Mesenchymal stem cell (in vitro differentiated cells and primary cell): ENCODE measurements around the gene KNSTRN.
A peak's percentile ranks its signal among the peaks of the same experiment; 100 is the strongest.

Source experiments
- DNase-seq: peaks from one replicate; pipeline ENCODE4 v3.0.0-alpha.2; 2013
- H2AFZ ChIP-seq: one replicate; pipeline ENCODE4 v1.6.1; 2013; ENCODE audit warnings: low read depth, mild to moderate bottlenecking, control low read depth, inconsistent platforms, low read length, moderate library complexity
- H2AK5ac ChIP-seq: 2 replicates; pipeline ENCODE4 v1.6.1; 2013; ENCODE audit warnings: low read length, moderate library complexity, mild to moderate bottlenecking, inconsistent platforms; ENCODE audit not compliant: severe bottlenecking
- H2BK120ac ChIP-seq: one replicate; pipeline ENCODE4 v1.6.1; 2013; ENCODE audit warnings: low read depth, mild to moderate bottlenecking, inconsistent platforms, low read length, moderate library complexity
- H2BK12ac ChIP-seq, 2 experiments: one replicate each; pipeline ENCODE4 v1.6.1; 2013; ENCODE audit warnings: inconsistent platforms in 2 of 2, low read length in 2 of 2, mild to moderate bottlenecking in 2 of 2, moderate library complexity in 2 of 2, control low read depth in 1 of 2
- H2BK15ac ChIP-seq: one replicate; pipeline ENCODE4 v1.6.1; 2013; ENCODE audit warnings: mild to moderate bottlenecking, low read depth, inconsistent platforms; ENCODE audit not compliant: poor library complexity, severe bottlenecking
- H2BK5ac ChIP-seq: 2 replicates; pipeline ENCODE4 v1.6.1; 2013; ENCODE audit warnings: low read depth, mild to moderate bottlenecking, low read length, control low read depth, inconsistent platforms; ENCODE audit not compliant: poor library complexity, severe bottlenecking
- H3K14ac ChIP-seq, 2 experiments: one replicate each; pipeline ENCODE4 v1.6.1; 2013; ENCODE audit warnings: inconsistent platforms in 2 of 2, low read length in 2 of 2, control low read depth in 1 of 2, mild to moderate bottlenecking in 1 of 2, moderate library complexity in 1 of 2
- H3K18ac ChIP-seq, 2 experiments: one replicate each; pipeline ENCODE4 v1.6.1; 2013; ENCODE audit warnings: inconsistent platforms in 2 of 2, low read length in 2 of 2, control low read depth in 1 of 2, low read depth in 1 of 2, mild to moderate bottlenecking in 1 of 2
- H3K23ac ChIP-seq, 2 experiments: one replicate each; pipeline ENCODE4 v1.6.1; 2013; ENCODE audit warnings: inconsistent platforms in 2 of 2, low read length in 2 of 2, mild to moderate bottlenecking in 2 of 2, moderate library complexity in 2 of 2, control low read depth in 1 of 2
- H3K27ac ChIP-seq: 2 replicates; pipeline ENCODE4 v1.5.1; 2013; ENCODE audit warnings: mild to moderate bottlenecking, moderate library complexity, low read length, control low read depth, inconsistent platforms; ENCODE audit not compliant: poor library complexity, severe bottlenecking
- H3K27me3 ChIP-seq, 2 experiments: 2 replicates each; pipeline versions ENCODE4 v1.6.1 to v1.7.0; 2013; ENCODE audit warnings: low read length in 2 of 2, mild to moderate bottlenecking in 2 of 2, moderate library complexity in 2 of 2, control low read depth in 1 of 2, inconsistent platforms in 1 of 2; ENCODE audit not compliant: control insufficient read depth in 1 of 2, insufficient read depth in 1 of 2
- H3K36me3 ChIP-seq, 2 experiments: 2 replicates each; pipeline versions ENCODE4 v1.6.1 to v1.7.0; 2013; ENCODE audit warnings: low read length in 2 of 2, control low read depth in 1 of 2, inconsistent platforms in 1 of 2, low read depth in 1 of 2, mild to moderate bottlenecking in 1 of 2; ENCODE audit not compliant: insufficient read depth in 2 of 2, control insufficient read depth in 1 of 2
- H3K4ac ChIP-seq, 2 experiments: one replicate each; pipeline ENCODE4 v1.6.1; 2013; ENCODE audit warnings: inconsistent platforms in 2 of 2, low read length in 2 of 2, mild to moderate bottlenecking in 2 of 2, moderate library complexity in 2 of 2, control low read depth in 1 of 2, low read depth in 1 of 2
- H3K4me1 ChIP-seq: 2 replicates; pipeline ENCODE4 v1.6.1; 2013; ENCODE audit warnings: low read depth, low read length, control low read depth; ENCODE audit not compliant: control insufficient read depth, insufficient read depth
- H3K4me2 ChIP-seq: 2 replicates; pipeline ENCODE4 v1.6.1; 2013; ENCODE audit warnings: low read length, mild to moderate bottlenecking, inconsistent platforms; ENCODE audit not compliant: poor library complexity, severe bottlenecking
- H3K4me3 ChIP-seq, 2 experiments: 2 replicates each; pipeline versions ENCODE4 v1.5.1 to v1.7.0; 2013; ENCODE audit warnings: low read length in 2 of 2, mild to moderate bottlenecking in 2 of 2, control low read depth in 1 of 2, low read depth in 1 of 2; ENCODE audit not compliant: insufficient read depth in 1 of 2
- H3K79me1 ChIP-seq: replicated peaks from 2 replicates; pipeline ENCODE4 v1.6.1; 2013; ENCODE audit warnings: mild to moderate bottlenecking, control low read depth, low read length, inconsistent platforms; ENCODE audit not compliant: poor library complexity, severe bottlenecking
- H3K9ac ChIP-seq: 2 replicates; pipeline ENCODE4 v1.7.0; 2013; ENCODE audit warnings: mild to moderate bottlenecking, low read length, moderate library complexity
- H3K9me3 ChIP-seq: 2 replicates; pipeline ENCODE4 v1.7.0; 2013; ENCODE audit warnings: mild to moderate bottlenecking, low read length; ENCODE audit not compliant: control insufficient read depth
- H4K8ac ChIP-seq: one replicate; pipeline ENCODE4 v1.6.1; 2013; ENCODE audit warnings: inconsistent platforms, mild to moderate bottlenecking, low read length, moderate library complexity
- H4K91ac ChIP-seq: one replicate; pipeline ENCODE4 v1.6.1; 2013; ENCODE audit warnings: mild to moderate bottlenecking, low read length, inconsistent platforms
- WGBS: methylation state at CpG from one replicate; pipeline ENCODE4 v1.1.7; 2013; ENCODE audit warnings: mixed read lengths; 5-methylcytosine and 5-hydroxymethylcytosine counted together

Gene KNSTRN

DNA sequence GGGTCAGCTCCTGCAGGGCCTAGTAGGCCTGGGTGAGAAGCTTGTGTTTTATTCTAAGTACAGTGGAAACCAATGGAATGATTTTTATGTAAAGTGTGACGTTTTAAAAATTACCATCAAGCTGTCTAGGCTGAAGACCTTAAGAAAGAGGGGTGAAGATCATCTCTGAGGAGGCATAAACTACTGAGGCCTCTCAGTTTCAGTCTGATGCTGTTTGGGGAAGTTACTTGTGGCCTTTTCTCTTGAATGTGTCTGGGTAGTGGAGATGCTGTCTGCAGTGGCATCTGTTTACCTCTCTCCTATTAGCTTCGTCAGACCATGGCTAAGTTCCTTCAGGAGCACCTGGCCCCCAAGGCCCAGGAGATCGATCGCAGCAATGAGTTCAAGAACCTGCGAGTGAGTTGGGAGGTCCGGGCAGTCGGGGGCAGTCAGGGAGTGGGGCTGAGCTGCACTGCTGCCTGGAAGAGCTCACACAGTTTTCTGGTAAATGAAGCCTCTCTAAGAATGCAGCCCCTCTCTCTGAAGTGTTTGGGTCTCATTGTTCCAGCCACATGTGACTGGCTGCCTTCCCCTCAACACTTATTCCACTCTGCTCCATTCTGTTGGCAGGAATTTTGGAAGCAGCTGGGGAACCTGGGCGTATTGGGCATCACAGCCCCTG is 24.9 kb downstream of the KNSTRN start:
- Histone ChIP-seq H3K4me1 (peaks cover 7% of the 10 kb centered on the region), H3K4ac (no peak overlapping the region), H2AFZ (no peak overlapping the region), H4K91ac (no peak overlapping the region), H3K9ac (peak overlapping the region; percentile 54), H3K4me3 (no peak overlapping the region), H3K4me2 (no peak overlapping the region), H3K9me3 (no peaks in the 10 kb centered on the region), H3K14ac (no peak overlapping the region), H4K8ac (no peak overlapping the region), H3K23ac (no peak overlapping the region), H3K36me3 (peaks cover 43 to 49% of the 10 kb centered on the region in 2 experiments), H2BK120ac (no peak overlapping the region), H2AK5ac (no peak overlapping the region), H3K27ac (no peak overlapping the region), H3K27me3 (no peaks in the 10 kb centered on the region), H2BK5ac (no peak overlapping the region), H2BK15ac (no peak overlapping the region), H2BK12ac (no peak overlapping the region), H3K18ac (no peak overlapping the region), H3K79me1 (peaks cover 39% of the 10 kb centered on the region)
- no peak for DNase-seq
- WGBS: 93% methylated on average over 7 of the region's 8 CpGs

DNA sequence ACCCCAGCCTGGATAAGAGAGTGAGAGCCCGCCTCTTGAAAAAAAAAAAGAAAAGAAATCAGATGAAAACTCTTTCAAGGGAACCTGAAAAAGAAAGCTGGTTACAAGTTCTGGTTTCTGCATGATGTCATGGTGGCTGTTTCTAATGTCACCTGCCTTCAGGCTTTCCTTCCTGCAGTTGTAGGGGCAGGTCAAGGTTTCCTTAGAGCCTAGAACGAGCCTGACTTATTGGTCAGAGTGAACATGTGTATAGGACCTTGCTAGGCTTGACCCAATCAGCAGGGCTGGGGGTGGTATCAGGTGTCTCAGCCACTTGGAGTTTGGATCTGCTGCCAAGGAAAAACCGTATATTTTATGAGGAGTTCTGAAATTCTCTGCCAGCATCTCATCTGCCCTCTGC is 26.8 kb downstream of the KNSTRN start:
- peaks cover 44% of the 10 kb centered on the region for H3K79me1 ChIP-seq
- peaks cover 8% of the 10 kb centered on the region for H3K4me1 ChIP-seq
- H2BK12ac ChIP-seq: no peak overlapping the region
- no peak overlapping the region for H4K8ac ChIP-seq
- no peak overlapping the region for H3K27ac ChIP-seq
- no peak overlapping the region for H3K14ac ChIP-seq
- H3K4me2 ChIP-seq: no peak overlapping the region
- DNase-seq: no peak
- no peak overlapping the region for H2BK120ac ChIP-seq
- H2AFZ ChIP-seq: no peak overlapping the region
- WGBS: 94% methylated on average over 3 of the region's 3 CpGs
- H2BK15ac ChIP-seq: no peak overlapping the region
- H3K27me3 ChIP-seq: no peaks in the 10 kb centered on the region
- H2AK5ac ChIP-seq: no peak overlapping the region
- no peak overlapping the region for H3K4ac ChIP-seq
- no peak overlapping the region for H3K9ac ChIP-seq
- H3K18ac ChIP-seq: no peak overlapping the region
- no peaks in the 10 kb centered on the region for H3K9me3 ChIP-seq
- H3K4me3 ChIP-seq: no peak overlapping the region
- peaks cover 59 to 68% of the 10 kb centered on the region in 2 experiments for H3K36me3 ChIP-seq
- no peak overlapping the region for H2BK5ac ChIP-seq
- no peak overlapping the region for H4K91ac ChIP-seq
- no peak overlapping the region for H3K23ac ChIP-seq

DNA sequence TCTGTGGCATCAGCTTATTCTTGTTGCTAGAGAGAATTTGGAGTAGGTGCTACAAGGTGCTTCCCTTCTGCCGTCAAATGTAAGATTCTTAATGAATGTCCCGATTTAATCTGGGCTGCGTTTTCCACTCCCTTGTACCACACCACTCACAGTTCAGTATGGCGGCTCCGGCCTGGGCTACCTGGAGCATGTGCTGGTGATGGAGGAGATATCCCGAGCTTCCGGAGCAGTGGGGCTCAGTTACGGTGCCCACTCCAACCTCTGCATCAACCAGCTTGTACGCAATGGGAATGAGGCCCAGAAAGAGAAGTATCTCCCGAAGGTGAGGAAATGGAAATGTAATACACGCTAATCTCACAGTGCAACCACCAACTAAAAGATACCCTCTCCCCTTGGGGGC is 28.0 kb downstream of the KNSTRN start:
- no peak overlapping the region for H3K23ac ChIP-seq
- no peak overlapping the region for H2BK12ac ChIP-seq
- no peaks in the 10 kb centered on the region for H3K9me3 ChIP-seq
- H2AK5ac ChIP-seq: no peak overlapping the region
- H3K36me3 ChIP-seq: peaks cover 70 to 79% of the 10 kb centered on the region in 2 experiments
- WGBS: 96% methylated on average over 8 of the region's 11 CpGs
- H2BK5ac ChIP-seq: no peak overlapping the region
- H3K4me3 ChIP-seq: no peak overlapping the region
- no peak overlapping the region for H3K4me2 ChIP-seq
- H4K8ac ChIP-seq: no peak overlapping the region
- no peak for DNase-seq
- H3K18ac ChIP-seq: no peak overlapping the region
- no peak overlapping the region for H2AFZ ChIP-seq
- H3K14ac ChIP-seq: no peak overlapping the region
- H3K79me1 ChIP-seq: peaks cover 44% of the 10 kb centered on the region
- no peak overlapping the region for H2BK120ac ChIP-seq
- H3K4ac ChIP-seq: no peak overlapping the region
- no peak overlapping the region for H4K91ac ChIP-seq
- H3K9ac ChIP-seq: no peak overlapping the region
- H3K27ac ChIP-seq: no peak overlapping the region
- H2BK15ac ChIP-seq: no peak overlapping the region
- H3K4me1 ChIP-seq: peaks cover 7% of the 10 kb centered on the region
- no peaks in the 10 kb centered on the region for H3K27me3 ChIP-seq

DNA sequence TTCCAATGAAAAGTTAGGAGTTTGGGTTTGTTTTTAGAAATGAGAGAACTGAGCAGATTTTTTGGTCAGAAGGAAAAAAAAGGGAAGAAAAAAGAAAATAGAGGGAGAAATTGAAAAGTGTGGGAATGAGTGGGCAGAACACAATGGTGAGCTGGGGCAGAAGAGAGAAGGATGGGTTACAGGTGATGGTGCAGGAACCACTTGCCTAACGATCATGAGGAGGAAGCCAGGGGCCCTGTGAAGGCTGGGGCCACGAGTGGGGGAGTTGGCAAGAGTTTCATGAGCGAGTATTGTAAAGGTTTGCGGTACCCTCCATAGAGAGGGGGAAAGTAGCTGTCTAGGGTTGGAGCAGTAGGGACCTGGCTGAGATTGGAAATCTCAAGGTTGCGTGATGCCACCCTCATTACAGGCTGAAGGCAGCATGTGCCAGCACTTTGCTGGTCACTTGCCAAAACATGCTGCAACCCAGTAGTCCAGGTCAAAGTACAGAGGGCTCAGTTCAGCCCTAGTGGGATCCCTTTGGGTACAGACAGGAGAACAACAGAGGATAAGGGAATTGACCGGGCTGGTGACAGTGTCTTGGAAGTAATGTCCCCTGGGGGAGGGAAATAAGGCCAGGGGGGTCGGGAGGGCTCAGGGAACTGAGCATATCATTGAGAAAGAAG is 29.7 kb downstream of the KNSTRN start:
- no peak overlapping the region for H3K4ac ChIP-seq
- H2BK5ac ChIP-seq: no peak overlapping the region
- peaks cover 39% of the 10 kb centered on the region for H3K79me1 ChIP-seq
- no peak overlapping the region for H3K4me2 ChIP-seq
- H3K27ac ChIP-seq: no peak overlapping the region
- H3K36me3 ChIP-seq: peaks cover 84 to 93% of the 10 kb centered on the region in 2 experiments
- H3K4me3 ChIP-seq: no peak overlapping the region
- H2AK5ac ChIP-seq: no peak overlapping the region
- H4K8ac ChIP-seq: no peak overlapping the region
- no peak overlapping the region for H3K23ac ChIP-seq
- no peak overlapping the region for H3K14ac ChIP-seq
- H2BK12ac ChIP-seq: no peak overlapping the region
- no peaks in the 10 kb centered on the region for H3K27me3 ChIP-seq
- H3K9ac ChIP-seq: no peak overlapping the region
- H2AFZ ChIP-seq: no peak overlapping the region
- 96% methylated on average over 7 of the region's 7 CpGs for WGBS
- DNase-seq: no peak
- no peaks in the 10 kb centered on the region for H3K9me3 ChIP-seq
- peaks cover 5% of the 10 kb centered on the region for H3K4me1 ChIP-seq
- no peak overlapping the region for H3K18ac ChIP-seq
- no peak overlapping the region for H2BK15ac ChIP-seq
- no peak overlapping the region for H2BK120ac ChIP-seq
- no peak overlapping the region for H4K91ac ChIP-seq
